GM21576 (cell line): ENCODE results near the gene IL1B.

Experiments
- ATAC-seq: cut with Tn5 transposase; IDR thresholded peaks from one replicate; pipeline ENCODE4 v1.9.1; 2021; ENCODE audit warnings: mild to moderate bottlenecking, moderate library complexity; ENCODE audit not compliant: unreplicated experiment

Gene IL1B

GRCh38 chr2:112830682-112831512 lies 5.7 kb downstream of the IL1B start:
- no peak for ATAC-seq

DNA sequence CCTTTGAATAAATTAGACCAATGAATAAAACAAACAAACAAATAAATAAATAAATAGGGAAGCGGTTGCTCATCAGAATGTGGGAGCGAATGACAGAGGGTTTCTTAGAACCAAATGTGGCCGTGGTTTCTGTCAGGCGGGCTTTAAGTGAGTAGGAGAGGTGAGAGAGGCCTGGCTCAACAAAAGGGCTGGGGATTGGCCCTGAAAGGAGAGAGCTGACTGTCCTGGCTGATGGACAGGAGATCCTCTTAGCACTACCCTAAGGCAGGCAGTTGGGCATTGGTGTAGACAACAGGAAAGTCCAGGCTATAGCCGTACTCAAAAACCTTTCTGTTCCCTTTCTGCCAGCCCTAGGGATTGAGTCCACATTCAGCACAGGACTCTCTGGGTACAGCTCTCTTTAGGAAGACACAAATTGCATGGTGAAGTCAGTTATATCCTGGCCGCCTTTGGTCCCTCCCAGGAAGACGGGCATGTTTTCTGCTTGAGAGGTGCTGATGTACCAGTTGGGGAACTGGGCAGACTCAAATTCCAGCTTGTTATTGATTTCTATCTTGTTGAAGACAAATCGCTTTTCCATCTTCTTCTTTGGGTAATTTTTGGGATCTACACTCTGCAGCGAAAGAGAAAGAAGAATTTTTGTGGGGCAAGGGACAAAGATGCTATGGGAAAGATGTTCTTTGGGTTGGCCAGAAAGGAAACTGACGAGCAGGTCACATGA lies 6.5 kb downstream of the IL1B start:
- ATAC-seq, result no peak

DNA sequence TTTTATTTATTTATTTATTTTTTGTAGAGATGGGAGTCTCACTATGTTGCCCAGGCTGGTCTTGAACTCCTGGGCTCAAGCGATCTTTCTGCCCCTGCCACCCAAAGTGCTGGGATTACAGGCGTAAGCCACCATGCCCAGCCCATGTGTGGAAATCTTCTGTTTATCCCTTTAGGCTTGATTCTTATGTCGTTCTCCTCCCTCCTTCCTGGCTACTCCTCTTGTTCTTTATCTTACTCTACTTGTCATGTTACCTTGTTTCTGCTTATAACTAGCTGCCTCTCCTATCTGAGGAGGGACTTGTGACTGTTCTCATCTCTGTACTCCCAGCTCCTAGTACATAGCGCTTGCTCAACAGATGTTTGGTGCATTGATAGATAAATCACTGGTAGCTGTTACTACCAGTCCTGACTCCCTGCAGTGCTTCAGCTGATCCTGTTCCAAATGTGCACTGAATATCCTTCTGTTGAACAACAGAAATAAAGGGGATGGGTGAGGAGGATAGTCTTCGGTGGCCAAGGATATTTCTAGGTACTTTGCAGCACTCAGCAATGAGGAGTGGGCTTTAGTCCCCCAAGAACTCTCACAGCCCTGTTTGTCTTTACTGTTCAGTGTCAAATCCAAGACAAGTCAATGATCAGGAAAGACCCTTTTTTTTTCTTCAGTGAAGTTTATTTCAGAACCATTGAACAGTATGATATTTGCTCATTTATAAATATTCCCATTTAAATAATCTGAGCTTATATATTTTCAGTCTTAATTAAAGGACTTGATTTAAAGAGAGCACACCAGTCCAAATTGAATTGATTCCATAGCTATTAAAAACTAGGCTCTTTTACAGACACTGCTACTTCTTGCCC lies 7.2 kb downstream of the IL1B start:
- no peak for ATAC-seq

DNA sequence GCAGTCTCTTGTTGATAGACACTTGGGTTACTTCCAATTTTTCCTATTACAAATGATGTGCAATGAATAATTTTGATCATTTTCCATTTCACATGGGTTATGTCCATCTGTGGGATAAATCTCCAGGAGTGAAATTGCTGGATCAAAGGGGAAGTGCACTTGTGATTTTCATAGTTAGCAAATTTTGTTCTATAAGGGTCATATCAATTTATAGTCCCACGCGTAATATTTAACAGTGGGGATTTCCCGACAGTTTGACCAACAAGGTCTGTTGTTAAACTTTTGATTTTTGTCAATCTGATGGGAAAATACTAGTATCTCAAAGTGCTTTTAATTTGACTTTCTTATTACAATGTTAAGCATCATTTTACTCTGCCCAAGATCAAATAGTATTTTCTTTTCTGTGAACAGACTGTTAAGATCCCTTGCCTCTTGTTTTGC lies 8.3 kb downstream of the IL1B start:
- no peak for ATAC-seq

GRCh38 chr2:112827604-112828185 lies 8.9 kb downstream of the IL1B start:
- ATAC-seq, result no peak

DNA sequence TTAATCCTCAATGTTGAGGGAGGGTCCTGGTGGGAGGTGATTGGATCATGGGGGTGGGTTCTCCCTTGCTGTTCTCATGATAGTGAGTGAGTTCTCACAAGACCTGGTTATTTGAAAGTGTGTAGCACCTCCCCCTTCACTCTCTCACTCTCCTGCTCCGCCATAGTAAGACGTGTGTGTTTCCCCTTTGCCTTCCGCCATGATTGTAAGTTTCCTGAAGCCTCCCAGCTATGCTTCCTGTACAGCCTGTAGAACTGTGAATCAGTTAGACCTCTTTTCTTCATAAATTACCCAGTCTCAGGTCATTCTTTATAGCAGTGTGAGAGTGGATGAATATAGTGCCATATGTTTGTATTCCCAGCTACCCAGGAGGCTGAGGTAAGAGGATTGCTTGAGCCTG lies 9.6 kb downstream of the IL1B start:
- ATAC-seq, result no peak

GRCh38 chr2:112825706-112826105 lies 10.9 kb downstream of the IL1B start:
- no peak for ATAC-seq

- ATAC-seq, result no peak
These were observed 11.9 kb downstream of the IL1B start for GRCh38 chr2:112824694-112825085.

DNA sequence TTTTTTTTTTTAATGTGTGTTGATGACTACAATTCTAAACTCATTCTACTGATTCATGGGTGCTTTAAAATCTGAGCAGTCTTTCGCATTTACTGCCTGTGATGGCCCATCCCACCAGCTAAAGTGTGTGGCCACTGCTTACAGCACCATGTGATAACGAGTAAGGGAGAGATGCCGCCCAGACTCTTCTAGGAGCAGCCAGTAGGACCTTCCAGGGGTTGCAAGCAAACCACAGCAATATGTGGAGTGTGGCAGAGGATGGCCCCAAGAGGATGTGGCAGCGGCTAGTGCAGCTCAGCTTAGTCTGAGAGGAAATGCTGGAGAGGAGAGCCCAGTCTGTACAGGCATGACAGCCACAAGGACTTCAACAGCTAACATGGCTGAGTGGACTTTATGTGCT lies 14.9 kb downstream of the IL1B start:
- no peak for ATAC-seq

DNA sequence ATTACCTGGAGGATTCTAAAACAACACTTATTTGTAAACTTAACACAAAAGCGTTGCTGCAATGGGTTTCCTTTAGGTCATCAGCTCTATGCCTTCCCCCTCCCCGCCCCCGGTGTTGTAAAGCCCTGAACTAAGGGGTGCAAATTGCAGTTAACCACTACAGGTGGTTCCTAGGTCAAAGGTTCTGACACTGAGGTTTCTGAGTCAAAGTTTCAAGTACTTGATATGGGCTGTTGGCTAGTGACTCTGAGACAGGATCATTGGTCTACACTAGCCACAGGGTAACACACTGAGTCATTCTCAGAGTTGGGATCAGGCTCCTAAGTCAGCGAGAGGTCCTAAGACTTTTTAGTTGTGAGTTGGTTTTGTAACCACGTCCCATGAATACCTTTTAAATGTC lies 15.4 kb downstream of the IL1B start:
- ATAC-seq, result no peak

GRCh38 chr2:112820343-112820742 lies 16.2 kb downstream of the IL1B start:
- no peak for ATAC-seq

- ATAC-seq, result no peak
These were observed 17.5 kb downstream of the IL1B start for GRCh38 chr2:112819081-112819480.

- no peak for ATAC-seq
These were observed 18.3 kb downstream of the IL1B start for GRCh38 chr2:112818094-112818902.

DNA sequence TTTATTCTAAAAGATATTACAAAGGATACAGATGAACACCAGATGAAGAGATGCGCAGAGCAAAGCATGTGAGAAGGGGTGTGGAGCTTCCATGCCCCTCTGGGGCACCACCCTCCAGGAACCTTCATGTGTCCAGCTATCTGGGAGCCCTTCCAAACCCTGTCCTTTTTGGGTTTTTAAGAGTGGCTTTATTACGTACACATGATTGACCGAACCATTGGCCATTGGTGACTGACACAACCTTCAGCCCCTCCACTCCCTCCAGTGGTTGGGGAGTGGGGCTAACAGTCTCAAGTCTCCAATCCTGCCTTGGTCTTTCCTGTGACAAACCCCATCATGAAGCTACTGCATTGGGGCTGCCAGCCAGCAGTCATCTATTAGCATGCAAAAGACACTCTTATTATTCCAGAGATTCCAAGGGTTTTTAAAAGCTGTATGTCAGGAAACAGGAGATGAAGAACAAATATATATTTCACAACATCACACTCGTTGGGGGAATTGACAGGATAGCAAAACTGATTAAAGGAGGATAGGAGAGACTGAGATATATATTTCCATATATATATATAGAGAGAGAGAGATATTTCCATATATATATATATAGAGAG lies 19.4 kb downstream of the IL1B start:
- no peak for ATAC-seq

GRCh38 chr2:112814278-112814677 lies 22.3 kb downstream of the IL1B start:
- no peak for ATAC-seq

GRCh38 chr2:112813280-112813966 lies 23.2 kb downstream of the IL1B start:
- ATAC-seq, result no peak

GRCh38 chr2:112812318-112813267 lies 24.0 kb downstream of the IL1B start:
- ATAC-seq, result no peak

GRCh38 chr2:112811841-112812306 lies 24.7 kb downstream of the IL1B start:
- ATAC-seq, result no peak
